Measurements from ENCODE around the gene PRDM16.

DNA sequence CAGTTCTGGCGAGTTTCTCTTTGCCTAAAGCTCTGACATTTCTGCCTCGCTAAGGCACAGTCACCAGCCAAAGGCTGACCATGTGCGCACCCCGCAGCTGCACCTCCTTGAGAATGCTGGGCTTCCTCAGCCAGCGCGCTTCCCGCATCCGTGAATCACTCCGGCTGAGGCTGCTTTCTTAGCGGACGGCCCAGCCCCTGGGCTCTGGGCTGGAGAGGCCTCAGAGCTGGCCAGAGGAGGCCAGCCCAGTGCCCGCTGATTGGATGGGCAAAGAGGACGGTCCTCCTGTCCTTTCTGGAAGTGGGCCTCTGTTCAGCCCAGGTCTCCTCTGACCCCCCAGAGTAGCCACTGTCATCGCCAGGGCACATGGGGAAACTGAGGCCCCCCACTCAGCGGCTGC lies 56.1 kb downstream of the PRDM16 start:
- TF ChIP-seq RAD21 (conservative IDR thresholded peaks at IDR 0.05) (no peak), EZH2 (IDR thresholded peaks at IDR 0.05; ENCODE audit: borderline replicate concordance, insufficient read depth, low read length, poor library complexity, severe bottlenecking) (no peak), POLR2AphosphoS5 (IDR thresholded peaks at IDR 0.05) (no peak)
- TF ChIP-seq, protein P1, sequence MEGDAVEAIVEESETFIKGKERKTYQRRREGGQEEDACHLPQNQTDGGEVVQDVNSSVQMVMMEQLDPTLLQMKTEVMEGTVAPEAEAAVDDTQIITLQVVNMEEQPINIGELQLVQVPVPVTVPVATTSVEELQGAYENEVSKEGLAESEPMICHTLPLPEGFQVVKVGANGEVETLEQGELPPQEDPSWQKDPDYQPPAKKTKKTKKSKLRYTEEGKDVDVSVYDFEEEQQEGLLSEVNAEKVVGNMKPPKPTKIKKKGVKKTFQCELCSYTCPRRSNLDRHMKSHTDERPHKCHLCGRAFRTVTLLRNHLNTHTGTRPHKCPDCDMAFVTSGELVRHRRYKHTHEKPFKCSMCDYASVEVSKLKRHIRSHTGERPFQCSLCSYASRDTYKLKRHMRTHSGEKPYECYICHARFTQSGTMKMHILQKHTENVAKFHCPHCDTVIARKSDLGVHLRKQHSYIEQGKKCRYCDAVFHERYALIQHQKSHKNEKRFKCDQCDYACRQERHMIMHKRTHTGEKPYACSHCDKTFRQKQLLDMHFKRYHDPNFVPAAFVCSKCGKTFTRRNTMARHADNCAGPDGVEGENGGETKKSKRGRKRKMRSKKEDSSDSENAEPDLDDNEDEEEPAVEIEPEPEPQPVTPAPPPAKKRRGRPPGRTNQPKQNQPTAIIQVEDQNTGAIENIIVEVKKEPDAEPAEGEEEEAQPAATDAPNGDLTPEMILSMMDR (IDR thresholded peaks at IDR 0.05; ENCODE audit: poor library complexity, severe bottlenecking): no peak

Data from neural cell (in vitro differentiated cells).